ENCODE measurements around the gene NUP188.
"Not testable (repeated sequence)": the region's sequence is repeated elsewhere in the genome, so short reads cannot be mapped to it uniquely, and the experiment has no call there.

The NUP188 gene

GRCh38 chr9:128945798-128946501 lies 1.5 kb upstream of the NUP188 start:
- peaks cover 8 to 15% of the 10 kb centered on the region in 2 donors for H3K4me1 ChIP-seq (ENCODE audit: control insufficient read depth in 1 of 2, insufficient read depth in 2 of 2, low read length in 2 of 2)
- peak overlapping the region in 1 of 2 donors; percentile 96 for H3K4me3 ChIP-seq (ENCODE audit: low read depth in 1 of 2, low read length in 2 of 2)
- peaks cover 0 to 10% of the 10 kb centered on the region in 2 donors for H3K36me3 ChIP-seq (ENCODE audit: control insufficient read depth in 1 of 2, insufficient read depth in 2 of 2, low read length in 2 of 2)

GRCh38 chr9:128946571-128947276 lies 775 bp upstream of the NUP188 start:
- Histone ChIP-seq H3K4me1 (ENCODE audit: control insufficient read depth in 1 of 2, insufficient read depth in 2 of 2, low read length in 2 of 2) (peaks cover 8 to 13% of the 10 kb centered on the region in 2 donors), H3K27ac (ENCODE audit: low read depth, low read length) (no peak overlapping the region), H3K36me3 (ENCODE audit: control insufficient read depth in 1 of 2, insufficient read depth in 2 of 2, low read length in 2 of 2) (peaks cover 0 to 10% of the 10 kb centered on the region in 2 donors), H3K9ac (ENCODE audit: low read depth in 1 of 2, low read length in 2 of 2) (peak overlapping the region; percentile 84 to 95), H3K9me3 (ENCODE audit: control insufficient read depth in 1 of 2, low read length in 2 of 2) (no peaks in the 10 kb centered on the region), H3K4me3 (ENCODE audit: low read depth in 1 of 2, low read length in 2 of 2) (peak overlapping the region; percentile 96), H3K27me3 (ENCODE audit: control insufficient read depth in 1 of 2, insufficient read depth in 2 of 2, low read length in 2 of 2) (no peaks in the 10 kb centered on the region)

More at GRCh38 chr9:128945798-128946501, 1.5 kb upstream of the NUP188 start:
- no peaks in the 10 kb centered on the region for H3K27me3 ChIP-seq (ENCODE audit: control insufficient read depth in 1 of 2, insufficient read depth in 2 of 2, low read length in 2 of 2)
- H3K9ac ChIP-seq (ENCODE audit: low read depth in 1 of 2, low read length in 2 of 2), result no peak overlapping the region
- no peak overlapping the region for H3K27ac ChIP-seq (ENCODE audit: low read depth, low read length)
- no peaks in the 10 kb centered on the region for H3K9me3 ChIP-seq (ENCODE audit: control insufficient read depth in 1 of 2, low read length in 2 of 2)

- H3K36me3 ChIP-seq (ENCODE audit: control insufficient read depth in 1 of 2, insufficient read depth in 2 of 2, low read length in 2 of 2), result peaks cover 0 to 10% of the 10 kb centered on the region in 2 donors
- peak overlapping the region; percentile 84 to 95 for H3K9ac ChIP-seq (ENCODE audit: low read depth in 1 of 2, low read length in 2 of 2)
- H3K27me3 ChIP-seq (ENCODE audit: control insufficient read depth in 1 of 2, insufficient read depth in 2 of 2, low read length in 2 of 2), result no peaks in the 10 kb centered on the region
- peak overlapping the region; percentile 62 for H3K27ac ChIP-seq (ENCODE audit: low read depth, low read length)
- H3K4me3 ChIP-seq (ENCODE audit: low read depth in 1 of 2, low read length in 2 of 2), result peak overlapping the region; percentile 96
- H3K9me3 ChIP-seq (ENCODE audit: control insufficient read depth in 1 of 2, low read length in 2 of 2), result no peaks in the 10 kb centered on the region
- peaks cover 8 to 13% of the 10 kb centered on the region in 2 donors for H3K4me1 ChIP-seq (ENCODE audit: control insufficient read depth in 1 of 2, insufficient read depth in 2 of 2, low read length in 2 of 2)
Observed at GRCh38 chr9:128947277-128947526, 297 bp upstream of the NUP188 start.

GRCh38 chr9:128961403-128961802 lies 13.9 kb downstream of the NUP188 start:
- not testable (repeated sequence) for H3K9me3 ChIP-seq (ENCODE audit: control insufficient read depth in 1 of 2, low read length in 2 of 2); H3K4me1 ChIP-seq (ENCODE audit: control insufficient read depth in 1 of 2, insufficient read depth in 2 of 2, low read length in 2 of 2); H3K9ac ChIP-seq (ENCODE audit: low read depth in 1 of 2, low read length in 2 of 2); H3K27ac ChIP-seq (ENCODE audit: low read depth, low read length); H3K27me3 ChIP-seq (ENCODE audit: control insufficient read depth in 1 of 2, insufficient read depth in 2 of 2, low read length in 2 of 2); H3K4me3 ChIP-seq (ENCODE audit: low read depth in 1 of 2, low read length in 2 of 2)
- H3K36me3 ChIP-seq (ENCODE audit: control insufficient read depth in 1 of 2, insufficient read depth in 2 of 2, low read length in 2 of 2), result peaks cover 9 to 35% of the 10 kb centered on the region in 2 donors

GRCh38 chr9:128969491-128969890 lies 22.0 kb downstream of the NUP188 start:
- no peak overlapping the region for H3K27ac ChIP-seq (ENCODE audit: low read depth, low read length)
- H3K4me3 ChIP-seq (ENCODE audit: low read depth in 1 of 2, low read length in 2 of 2), result no peak overlapping the region
- H3K4me1 ChIP-seq (ENCODE audit: control insufficient read depth in 1 of 2, insufficient read depth in 2 of 2, low read length in 2 of 2), result no peaks in the 10 kb centered on the region
- H3K27me3 ChIP-seq (ENCODE audit: control insufficient read depth in 1 of 2, insufficient read depth in 2 of 2, low read length in 2 of 2), result no peaks in the 10 kb centered on the region
- H3K9me3 ChIP-seq (ENCODE audit: control insufficient read depth in 1 of 2, low read length in 2 of 2), result no peaks in the 10 kb centered on the region
- no peak overlapping the region for H3K9ac ChIP-seq (ENCODE audit: low read depth in 1 of 2, low read length in 2 of 2)
- H3K36me3 ChIP-seq (ENCODE audit: control insufficient read depth in 1 of 2, insufficient read depth in 2 of 2, low read length in 2 of 2), result peaks cover 27 to 53% of the 10 kb centered on the region in 2 donors

GRCh38 chr9:128972956-128973355 lies 25.5 kb downstream of the NUP188 start:
- Histone ChIP-seq H3K4me1 (ENCODE audit: control insufficient read depth in 1 of 2, insufficient read depth in 2 of 2, low read length in 2 of 2) (no peaks in the 10 kb centered on the region), H3K9me3 (ENCODE audit: control insufficient read depth in 1 of 2, low read length in 2 of 2) (no peaks in the 10 kb centered on the region), H3K36me3 (ENCODE audit: control insufficient read depth in 1 of 2, insufficient read depth in 2 of 2, low read length in 2 of 2) (peaks cover 31 to 71% of the 10 kb centered on the region in 2 donors), H3K27ac (ENCODE audit: low read depth, low read length) (no peak overlapping the region), H3K27me3 (ENCODE audit: control insufficient read depth in 1 of 2, insufficient read depth in 2 of 2, low read length in 2 of 2) (no peaks in the 10 kb centered on the region), H3K9ac (ENCODE audit: low read depth in 1 of 2, low read length in 2 of 2) (no peak overlapping the region), H3K4me3 (ENCODE audit: low read depth in 1 of 2, low read length in 2 of 2) (no peak overlapping the region)

- Histone ChIP-seq H3K4me3 (ENCODE audit: low read depth in 1 of 2, low read length in 2 of 2) (no peak overlapping the region), H3K9me3 (ENCODE audit: control insufficient read depth in 1 of 2, low read length in 2 of 2) (no peaks in the 10 kb centered on the region), H3K36me3 (ENCODE audit: control insufficient read depth in 1 of 2, insufficient read depth in 2 of 2, low read length in 2 of 2) (peaks cover 30 to 68% of the 10 kb centered on the region in 2 donors), H3K27ac (ENCODE audit: low read depth, low read length) (no peak overlapping the region), H3K4me1 (ENCODE audit: control insufficient read depth in 1 of 2, insufficient read depth in 2 of 2, low read length in 2 of 2) (no peaks in the 10 kb centered on the region), H3K9ac (ENCODE audit: low read depth in 1 of 2, low read length in 2 of 2) (no peak overlapping the region), H3K27me3 (ENCODE audit: control insufficient read depth in 1 of 2, insufficient read depth in 2 of 2, low read length in 2 of 2) (no peaks in the 10 kb centered on the region)
Observed at GRCh38 chr9:128979111-128979510, 31.6 kb downstream of the NUP188 start.

- no peak overlapping the region for H3K9ac ChIP-seq (ENCODE audit: low read depth in 1 of 2, low read length in 2 of 2)
- peaks cover 54 to 88% of the 10 kb centered on the region in 2 donors for H3K36me3 ChIP-seq (ENCODE audit: control insufficient read depth in 1 of 2, insufficient read depth in 2 of 2, low read length in 2 of 2)
- H3K4me3 ChIP-seq (ENCODE audit: low read depth in 1 of 2, low read length in 2 of 2), result no peak overlapping the region
- no peaks in the 10 kb centered on the region for H3K27me3 ChIP-seq (ENCODE audit: control insufficient read depth in 1 of 2, insufficient read depth in 2 of 2, low read length in 2 of 2)
- H3K27ac ChIP-seq (ENCODE audit: low read depth, low read length), result no peak overlapping the region
- no peaks in the 10 kb centered on the region for H3K4me1 ChIP-seq (ENCODE audit: control insufficient read depth in 1 of 2, insufficient read depth in 2 of 2, low read length in 2 of 2)
- H3K9me3 ChIP-seq (ENCODE audit: control insufficient read depth in 1 of 2, low read length in 2 of 2), result no peaks in the 10 kb centered on the region
Observed at GRCh38 chr9:128983536-128983935, 36.0 kb downstream of the NUP188 start.

GRCh38 chr9:128986671-128987070 lies 39.2 kb downstream of the NUP188 start:
- no peaks in the 10 kb centered on the region for H3K27me3 ChIP-seq (ENCODE audit: control insufficient read depth in 1 of 2, insufficient read depth in 2 of 2, low read length in 2 of 2)
- H3K9ac ChIP-seq (ENCODE audit: low read depth in 1 of 2, low read length in 2 of 2), result no peak overlapping the region
- H3K4me1 ChIP-seq (ENCODE audit: control insufficient read depth in 1 of 2, insufficient read depth in 2 of 2, low read length in 2 of 2), result no peaks in the 10 kb centered on the region
- no peak overlapping the region for H3K4me3 ChIP-seq (ENCODE audit: low read depth in 1 of 2, low read length in 2 of 2)
- H3K27ac ChIP-seq (ENCODE audit: low read depth, low read length), result no peak overlapping the region
- H3K36me3 ChIP-seq (ENCODE audit: control insufficient read depth in 1 of 2, insufficient read depth in 2 of 2, low read length in 2 of 2), result peaks cover 38 to 80% of the 10 kb centered on the region in 2 donors
- no peaks in the 10 kb centered on the region for H3K9me3 ChIP-seq (ENCODE audit: control insufficient read depth in 1 of 2, low read length in 2 of 2)

- Histone ChIP-seq H3K9ac (ENCODE audit: low read depth in 1 of 2, low read length in 2 of 2) (no peak overlapping the region), H3K27me3 (ENCODE audit: control insufficient read depth in 1 of 2, insufficient read depth in 2 of 2, low read length in 2 of 2) (no peaks in the 10 kb centered on the region), H3K27ac (ENCODE audit: low read depth, low read length) (no peak overlapping the region), H3K36me3 (ENCODE audit: control insufficient read depth in 1 of 2, insufficient read depth in 2 of 2, low read length in 2 of 2) (peaks cover 32 to 78% of the 10 kb centered on the region in 2 donors), H3K4me1 (ENCODE audit: control insufficient read depth in 1 of 2, insufficient read depth in 2 of 2, low read length in 2 of 2) (no peaks in the 10 kb centered on the region), H3K9me3 (ENCODE audit: control insufficient read depth in 1 of 2, low read length in 2 of 2) (no peaks in the 10 kb centered on the region), H3K4me3 (ENCODE audit: low read depth in 1 of 2, low read length in 2 of 2) (no peak overlapping the region)
Observed at GRCh38 chr9:128987805-128988204, 40.3 kb downstream of the NUP188 start.
